Stimulated activated CD8-positive, alpha-beta memory T cell treated with anti-CD3 and anti-CD28 coated beads, Interleukin-2, amount 100 ng/mL, for 1 hour (primary cell): Measurements from ENCODE around the gene ABCD3.
"Not testable (repeated sequence)": the region's sequence is repeated elsewhere in the genome, so short reads cannot be mapped to it uniquely, and the experiment has no call there.

Source experiments
- DNase-seq, 2 donors: peaks; one replicate each; pipeline ENCODE4 v3.0.0-alpha.2; 2020; ENCODE audit warnings: low read depth in 2 of 2

ABCD3 gene

GRCh38 chr1:94549706-94550105 lies 131.5 kb downstream of the ABCD3 start:
- DNase-seq = no peak

DNA sequence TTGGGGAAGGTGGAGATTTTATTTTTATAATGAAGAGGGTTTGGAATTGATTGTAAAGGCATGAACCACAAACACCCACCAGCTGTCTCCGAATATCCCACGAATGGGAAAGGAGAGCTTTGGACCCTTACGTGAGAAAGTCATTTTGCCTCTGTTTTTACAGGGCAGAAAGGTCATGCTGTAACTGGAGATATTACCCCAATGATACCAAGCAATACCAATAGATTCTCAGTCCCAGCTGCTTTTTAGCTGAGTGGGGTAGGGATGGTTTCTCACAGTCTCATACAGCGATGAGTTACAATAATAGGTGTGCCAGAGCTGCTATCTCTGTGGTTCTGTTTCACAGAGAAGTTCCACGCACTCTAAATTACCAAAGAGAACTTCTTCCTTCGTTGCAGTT lies 132.2 kb downstream of the ABCD3 start:
- no peak for DNase-seq

DNA sequence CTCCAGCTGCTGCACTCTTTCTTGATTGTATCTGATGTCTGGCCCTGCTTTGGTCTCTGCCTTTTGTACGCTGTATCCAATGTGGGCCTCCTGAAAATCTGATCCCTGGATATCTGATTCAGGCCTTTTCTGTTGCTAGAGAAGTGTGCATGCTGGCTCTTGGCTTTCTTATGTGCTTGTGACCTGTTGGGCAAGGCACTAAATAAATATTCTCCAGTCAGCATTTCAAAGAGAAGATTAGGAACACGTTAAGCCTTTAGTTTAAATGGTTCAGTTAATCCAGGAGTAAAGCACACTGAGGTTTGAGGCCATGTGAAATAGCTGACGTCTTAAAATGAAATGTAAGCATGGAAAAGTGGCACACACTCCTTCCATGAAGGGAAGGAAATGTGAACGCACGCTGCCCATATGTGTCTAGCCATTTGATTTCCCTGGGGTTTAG lies 132.6 kb downstream of the ABCD3 start:
- DNase-seq = no peak

- DNase-seq = no peak
Measured at GRCh38 chr1:94551449-94551848, 133.3 kb downstream of the ABCD3 start.

- DNase-seq = no peak
Measured at GRCh38 chr1:94552071-94552586, 133.9 kb downstream of the ABCD3 start.

- DNase-seq = no peak
Measured at GRCh38 chr1:94553323-94553730, 135.1 kb downstream of the ABCD3 start.

GRCh38 chr1:94553931-94554330 lies 135.7 kb downstream of the ABCD3 start:
- no peak for DNase-seq

DNA sequence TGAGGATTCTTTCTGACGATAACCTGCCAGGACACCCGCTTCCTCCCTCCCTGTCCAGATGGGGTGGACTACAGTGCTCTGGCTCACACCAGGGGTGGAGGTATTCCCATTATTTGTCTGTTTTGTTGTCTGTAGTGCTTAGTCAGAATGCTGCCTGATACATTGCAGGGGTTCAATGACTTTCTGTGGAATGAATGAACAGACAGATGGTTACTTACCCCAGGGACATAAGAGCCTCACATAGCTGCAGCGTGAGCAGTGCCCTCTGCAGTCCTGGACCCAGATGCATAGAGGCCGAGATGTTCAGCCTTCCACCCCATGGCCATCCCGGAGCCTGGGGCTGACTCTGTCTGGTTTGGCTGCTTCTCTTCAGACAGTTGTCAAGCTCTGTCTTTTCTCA lies 136.4 kb downstream of the ABCD3 start:
- no peak for DNase-seq

DNA sequence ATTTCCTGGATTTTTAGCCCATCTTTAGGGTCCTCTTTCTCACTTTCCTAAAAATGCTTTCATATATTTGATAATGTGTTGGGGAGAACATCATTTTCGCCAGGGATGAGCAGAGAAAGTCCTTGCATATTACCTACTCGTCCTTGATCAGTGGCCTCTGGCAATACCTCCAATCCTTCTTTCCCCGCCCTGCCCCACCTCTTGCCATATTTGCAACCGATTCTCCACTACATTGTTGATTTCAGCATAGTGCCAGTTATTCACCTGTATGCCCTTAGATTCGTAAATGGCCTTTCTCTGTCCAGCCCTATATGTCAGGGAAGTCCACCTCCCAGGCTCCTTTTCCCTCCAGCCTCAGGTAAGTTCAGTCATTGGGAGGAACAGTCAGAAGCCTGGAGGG lies 136.9 kb downstream of the ABCD3 start:
- no peak for DNase-seq

DNA sequence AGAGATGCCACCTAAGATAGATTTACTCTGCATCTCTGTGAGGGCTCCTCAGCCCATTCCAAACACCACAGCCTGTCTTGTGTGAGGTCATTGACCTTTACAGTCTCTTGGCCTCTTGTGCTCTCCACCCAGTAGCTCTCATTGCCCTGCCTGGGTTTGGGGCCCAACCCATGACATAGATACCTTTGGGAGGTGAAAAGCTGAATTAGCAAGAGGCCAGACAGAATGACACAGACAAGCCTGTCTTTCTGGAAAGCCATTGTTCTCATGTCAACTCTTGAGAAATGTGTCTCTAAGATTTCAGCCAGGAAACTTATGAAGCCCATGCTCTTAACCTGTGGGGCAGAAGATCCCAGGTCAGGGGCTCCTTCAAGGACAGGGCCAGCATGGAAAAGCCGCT lies 141.7 kb downstream of the ABCD3 start:
- no peak for DNase-seq

DNA sequence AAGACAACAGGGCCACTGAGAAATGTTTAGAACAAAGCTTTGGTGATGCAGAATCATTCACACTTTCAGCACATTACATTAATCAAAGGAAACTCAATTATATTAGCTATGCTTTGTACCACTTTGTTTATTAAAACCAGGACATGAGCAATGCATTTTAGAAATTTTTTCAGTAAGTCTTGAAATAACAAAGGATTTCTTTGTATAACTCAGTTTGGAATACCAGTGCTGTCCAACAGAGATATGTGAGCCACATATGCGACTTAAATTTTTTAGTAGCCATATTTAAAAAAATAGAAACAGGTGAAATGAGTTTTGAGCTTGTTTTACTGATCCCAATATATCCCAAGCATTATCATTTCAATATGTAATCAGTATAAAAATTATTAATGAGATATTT lies 142.1 kb downstream of the ABCD3 start:
- no peak for DNase-seq

DNA sequence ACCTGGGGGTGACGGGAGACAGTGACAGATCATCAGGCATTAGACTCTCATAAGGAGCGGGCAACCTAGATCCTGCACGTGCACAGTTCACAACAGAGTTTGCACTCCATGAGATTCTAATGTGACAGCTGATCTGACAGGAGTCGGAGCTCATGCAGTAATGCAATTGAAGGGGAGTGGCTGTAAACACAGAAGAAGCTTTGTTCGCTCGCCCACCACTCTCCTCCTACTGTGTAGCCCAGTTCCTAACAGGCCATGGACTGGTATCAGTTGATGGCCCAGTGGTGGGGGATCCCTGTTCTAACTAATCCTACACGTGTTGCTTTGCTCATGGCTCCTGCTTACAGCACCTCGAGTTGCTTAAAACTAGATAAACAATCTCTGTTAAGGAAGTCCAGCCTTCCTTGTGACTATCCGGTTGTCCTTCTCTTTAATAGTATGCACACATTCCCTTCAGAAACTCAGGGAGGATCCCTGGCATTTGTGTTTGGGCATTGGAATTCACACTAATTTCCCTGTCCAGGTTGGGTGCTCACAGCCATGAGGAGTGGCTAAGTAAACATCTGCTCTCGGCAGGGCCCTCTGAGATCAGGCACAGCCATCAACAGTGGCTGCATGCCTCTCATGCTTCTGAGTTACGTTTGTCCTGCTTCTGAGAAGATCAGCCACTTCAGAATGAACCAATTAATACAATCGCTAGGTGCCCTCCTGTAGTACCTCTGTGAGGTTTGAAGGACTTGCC lies 144.5 kb downstream of the ABCD3 start:
- DNase-seq = no peak

GRCh38 chr1:94565901-94566300 lies 147.7 kb downstream of the ABCD3 start:
- no peak for DNase-seq

DNA sequence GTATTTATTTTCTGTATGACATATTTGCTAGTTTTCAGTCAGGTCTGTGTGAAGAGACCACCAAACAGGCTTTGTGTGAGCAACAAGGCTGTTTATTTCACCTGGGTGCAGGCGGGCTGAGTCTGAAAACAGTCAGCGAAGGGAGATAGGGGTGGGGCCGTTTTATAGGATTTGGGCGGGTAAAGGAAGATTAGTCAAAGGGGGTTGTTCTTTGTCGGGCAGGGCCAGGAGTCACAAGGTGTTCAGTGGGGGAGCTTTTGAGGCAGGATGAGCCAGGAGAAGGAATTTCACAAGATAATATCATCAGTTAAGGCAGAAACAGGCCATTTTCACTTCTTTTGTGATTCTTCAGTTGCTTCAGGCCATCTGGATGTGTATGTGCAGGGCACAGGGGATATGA lies 148.2 kb downstream of the ABCD3 start:
- not testable (repeated sequence) for DNase-seq

DNA sequence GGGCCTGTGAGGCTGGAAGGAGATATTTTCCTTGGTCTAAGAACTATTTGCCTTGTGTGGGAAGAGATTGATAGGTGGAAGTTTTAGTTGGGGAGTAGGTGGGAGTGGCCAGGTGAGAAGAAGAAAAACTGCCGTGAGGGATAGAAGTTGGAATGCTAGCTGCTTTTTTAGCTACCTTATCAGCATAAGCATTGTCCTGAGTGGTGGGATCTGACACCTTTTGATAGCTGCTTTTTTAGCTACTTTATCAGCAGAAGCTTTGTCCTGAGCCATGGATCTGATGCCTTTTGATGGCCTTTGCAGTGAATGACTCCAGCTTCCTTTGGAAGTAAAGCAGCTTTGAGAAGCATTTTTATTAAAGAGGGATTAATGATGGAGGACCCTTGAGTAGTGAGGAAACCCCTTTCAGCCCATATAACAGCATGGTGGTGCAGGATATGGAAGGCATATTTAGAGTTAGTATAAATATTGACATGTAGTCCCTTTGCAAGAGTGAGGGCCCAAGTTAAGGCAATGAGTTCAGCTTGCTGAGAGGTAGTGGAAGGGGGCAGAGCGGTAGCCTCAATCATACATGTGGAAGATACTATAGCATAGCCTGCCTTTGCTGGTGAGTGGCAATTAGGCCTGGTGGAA lies 149.9 kb downstream of the ABCD3 start:
- DNase-seq = not testable (repeated sequence)
